ENCODE results near the gene GDPD5. TPM values are rescaled to one million over a fixed set of nuclear protein-coding genes. Genes with fewer than 3 reads are reported as not detected.

GDPD5 gene
- polyA plus RNA-seq, 1 experiment: 1.4 TPM

DNA sequence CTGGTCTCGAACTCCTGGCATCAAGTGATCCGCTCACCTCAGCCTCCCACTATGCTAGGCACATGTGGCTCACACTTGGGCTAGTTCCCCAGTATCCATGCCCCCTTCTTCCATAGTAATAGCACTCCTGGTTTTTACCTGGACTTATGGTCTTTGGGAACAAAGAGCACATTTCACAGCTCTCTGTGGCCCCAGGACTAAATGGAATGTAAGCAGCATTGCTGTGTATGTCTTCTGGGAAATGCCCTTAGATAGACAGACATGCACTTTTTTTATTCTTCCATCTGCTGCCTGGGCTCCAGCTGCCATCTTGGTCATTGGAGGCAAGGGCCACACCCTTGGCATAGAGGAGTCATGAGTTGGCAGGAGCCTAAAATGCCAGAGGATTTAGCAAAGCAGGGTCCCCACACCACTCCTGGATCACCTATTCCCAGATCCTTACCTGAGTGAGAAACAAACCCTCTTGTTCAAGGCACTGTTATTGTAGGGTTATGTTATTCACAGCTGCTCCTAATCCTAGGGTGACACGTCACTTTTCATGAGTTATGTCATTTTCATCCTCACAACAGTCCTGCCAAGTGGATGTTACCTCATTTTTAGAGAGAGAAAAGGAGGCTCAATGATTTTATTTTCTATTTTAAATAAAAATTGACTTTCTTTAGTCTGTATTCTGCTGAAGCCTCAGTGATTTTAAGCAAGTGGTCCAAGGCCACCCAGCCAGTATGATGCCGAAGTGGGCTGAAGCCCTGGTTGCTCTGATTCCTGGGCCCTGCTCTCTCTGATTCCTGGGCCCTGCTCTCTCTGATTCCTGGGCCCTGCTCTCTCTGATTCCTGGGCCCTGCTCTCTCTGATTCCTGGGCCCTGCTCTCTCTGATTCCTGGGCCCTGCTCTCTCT, 15.7 kb upstream of the GDPD5 start:
- DNase-seq (ENCODE audit: low read depth, low spot score): no peak
- Histone ChIP-seq H3K27me3 (ENCODE audit: control insufficient read depth, insufficient read depth, low read length) (peaks cover 3% of the 10 kb centered on the region), H3K4me3 (ENCODE audit: low read depth, low read length) (no peak overlapping the region), H3K27ac (ENCODE audit: low read depth, low read length) (no peak overlapping the region), H3K9me3 (ENCODE audit: control insufficient read depth, insufficient read depth, low read length) (no peaks in the 10 kb centered on the region)
- CTCF ChIA-PET: interaction anchor here (0.7 to 1.0 kb wide), 2 partner anchors 9 to 152 kb away, joined by 3 to 5 read pairs; no protein-coding TSS in a partner anchor
- POLR2A ChIA-PET: interaction anchor here (1.2 kb wide), 1 partner anchor 29 kb away, joined by 5 read pairs; no protein-coding TSS in a partner anchor
- TF ChIP-seq, protein P1, sequence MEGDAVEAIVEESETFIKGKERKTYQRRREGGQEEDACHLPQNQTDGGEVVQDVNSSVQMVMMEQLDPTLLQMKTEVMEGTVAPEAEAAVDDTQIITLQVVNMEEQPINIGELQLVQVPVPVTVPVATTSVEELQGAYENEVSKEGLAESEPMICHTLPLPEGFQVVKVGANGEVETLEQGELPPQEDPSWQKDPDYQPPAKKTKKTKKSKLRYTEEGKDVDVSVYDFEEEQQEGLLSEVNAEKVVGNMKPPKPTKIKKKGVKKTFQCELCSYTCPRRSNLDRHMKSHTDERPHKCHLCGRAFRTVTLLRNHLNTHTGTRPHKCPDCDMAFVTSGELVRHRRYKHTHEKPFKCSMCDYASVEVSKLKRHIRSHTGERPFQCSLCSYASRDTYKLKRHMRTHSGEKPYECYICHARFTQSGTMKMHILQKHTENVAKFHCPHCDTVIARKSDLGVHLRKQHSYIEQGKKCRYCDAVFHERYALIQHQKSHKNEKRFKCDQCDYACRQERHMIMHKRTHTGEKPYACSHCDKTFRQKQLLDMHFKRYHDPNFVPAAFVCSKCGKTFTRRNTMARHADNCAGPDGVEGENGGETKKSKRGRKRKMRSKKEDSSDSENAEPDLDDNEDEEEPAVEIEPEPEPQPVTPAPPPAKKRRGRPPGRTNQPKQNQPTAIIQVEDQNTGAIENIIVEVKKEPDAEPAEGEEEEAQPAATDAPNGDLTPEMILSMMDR (IDR thresholded peaks at IDR 0.05; ENCODE audit: low read depth, low read length): no peak

DNA sequence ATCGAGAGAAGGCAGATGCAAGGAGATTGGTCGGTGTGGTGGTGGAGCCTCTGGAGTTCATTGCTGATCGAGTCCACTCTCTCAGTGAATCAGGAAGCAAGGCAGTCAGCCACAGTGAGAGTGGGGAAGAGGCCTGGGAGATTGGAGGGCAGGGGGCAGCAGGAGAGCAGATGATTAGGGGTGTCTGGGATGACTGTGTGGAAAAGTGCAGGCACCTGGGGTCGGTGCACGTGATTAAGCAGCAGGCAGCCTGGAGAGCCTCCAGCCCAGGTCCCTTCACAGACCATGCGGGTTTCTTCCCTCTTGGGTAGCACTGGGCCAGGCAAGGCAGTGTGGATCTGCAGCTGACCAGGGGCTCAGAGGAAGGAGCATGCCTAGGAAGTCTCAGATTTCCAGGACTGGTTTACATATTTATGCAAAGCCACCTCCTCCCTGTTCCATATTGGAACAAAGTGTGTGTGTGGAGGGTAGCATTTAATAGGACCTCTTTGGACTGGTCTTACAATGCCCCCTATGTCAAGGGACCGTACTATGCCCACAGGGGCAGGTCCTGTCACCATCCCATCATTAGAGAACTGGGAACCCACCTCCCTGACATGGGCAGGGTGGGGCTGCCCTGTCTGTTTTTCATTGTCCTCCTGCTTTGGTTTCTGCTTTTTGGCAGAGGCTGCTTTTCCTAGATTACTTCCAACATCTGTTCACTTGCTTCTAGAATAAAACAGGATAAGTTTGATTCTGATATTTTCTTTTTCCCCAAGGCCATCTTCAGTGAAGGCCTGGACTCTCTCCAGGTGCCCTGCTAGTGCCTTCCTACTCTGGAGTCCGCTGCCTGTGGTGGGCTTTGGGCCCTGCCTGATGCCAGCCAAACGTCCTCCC, 14.0 kb upstream of the GDPD5 start:
- Histone ChIP-seq H3K9me3 (ENCODE audit: control insufficient read depth, insufficient read depth, low read length) (no peaks in the 10 kb centered on the region), H3K4me3 (ENCODE audit: low read depth, low read length) (no peak overlapping the region), H3K27ac (ENCODE audit: low read depth, low read length) (no peak overlapping the region), H3K27me3 (ENCODE audit: control insufficient read depth, insufficient read depth, low read length) (peaks cover 3% of the 10 kb centered on the region)
- CTCF ChIA-PET: interaction anchor here (0.7 kb wide), 1 partner anchor 95 kb away, joined by 7 read pairs; no protein-coding TSS in a partner anchor
- no peak for DNase-seq (ENCODE audit: low read depth, low spot score)
- POLR2A ChIA-PET: no interaction called here
- TF ChIP-seq, protein P1 (IDR thresholded peaks at IDR 0.05; ENCODE audit: low read depth, low read length): no peak

DNA sequence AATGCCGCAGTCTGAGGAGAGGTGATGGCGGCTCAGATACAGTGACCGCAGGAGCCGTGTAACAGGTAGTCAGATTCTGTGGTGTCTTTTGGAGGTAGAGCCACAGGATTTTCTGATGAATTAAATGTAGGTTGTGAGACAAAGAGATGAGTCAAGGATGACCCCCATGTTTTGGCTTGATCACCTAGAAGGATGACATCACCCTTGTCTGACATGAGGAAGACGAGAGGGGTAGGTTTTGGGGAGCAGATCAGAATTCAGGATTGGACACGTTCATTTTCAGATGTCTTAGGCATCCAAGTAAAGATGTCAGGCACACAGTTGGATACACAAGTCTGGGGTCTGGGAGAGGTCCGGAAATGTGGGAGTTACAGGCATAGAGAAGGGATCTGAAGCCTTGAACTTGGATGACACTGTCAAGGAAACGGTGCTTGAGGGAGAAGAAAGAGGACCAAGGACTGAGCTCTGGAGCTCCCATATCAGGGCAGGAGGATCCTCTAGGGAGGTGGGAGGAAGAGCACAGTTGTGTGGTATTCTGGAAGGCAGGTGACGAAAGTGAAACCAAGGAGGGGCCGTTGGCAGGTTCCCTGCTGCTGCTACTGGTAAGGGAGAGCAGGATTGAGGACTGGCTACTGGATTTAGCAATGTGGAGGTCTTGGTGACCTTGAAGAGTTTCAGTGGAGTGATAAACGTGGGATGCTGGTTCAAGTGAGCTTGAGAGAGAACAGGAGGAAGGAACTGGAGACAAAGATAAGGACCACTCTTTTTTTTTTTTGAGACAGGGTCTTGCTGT, 12.6 kb upstream of the GDPD5 start:
- ChIA-PET POLR2A (no interaction called here), CTCF (interaction anchor here (0.6 to 1.3 kb wide), 3 partner anchors 9 to 1038 kb away, joined by 3 read pairs; no protein-coding TSS in a partner anchor)
- Histone ChIP-seq H3K9me3 (ENCODE audit: control insufficient read depth, insufficient read depth, low read length) (no peaks in the 10 kb centered on the region), H3K27me3 (ENCODE audit: control insufficient read depth, insufficient read depth, low read length) (no peaks in the 10 kb centered on the region), H3K4me3 (ENCODE audit: low read depth, low read length) (no peak overlapping the region), H3K27ac (ENCODE audit: low read depth, low read length) (no peak overlapping the region)
- TF ChIP-seq, protein P1 (IDR thresholded peaks at IDR 0.05; ENCODE audit: low read depth, low read length): no peak
- no peak for DNase-seq (ENCODE audit: low read depth, low spot score)

DNA sequence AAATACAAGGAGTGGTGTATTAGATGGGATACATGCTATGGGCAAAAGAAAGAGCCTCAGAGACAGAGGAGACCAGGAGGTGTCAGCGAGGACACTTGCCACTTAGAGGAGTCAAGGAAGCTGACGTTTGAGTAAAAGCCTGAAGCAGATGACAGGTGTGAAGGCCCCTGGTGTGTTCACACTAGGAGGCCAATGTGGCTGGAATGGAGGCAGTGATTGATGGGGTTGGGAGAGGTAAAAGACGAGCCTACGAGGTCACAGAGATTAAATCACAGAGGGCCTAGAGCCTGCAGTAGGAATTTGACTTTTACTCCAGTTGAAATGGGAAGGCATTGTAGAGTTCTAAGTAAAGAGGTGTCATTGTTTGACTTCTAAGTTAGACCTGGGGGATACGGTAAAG, 12.0 kb upstream of the GDPD5 start:
- Histone ChIP-seq H3K27me3 (ENCODE audit: control insufficient read depth, insufficient read depth, low read length) (no peaks in the 10 kb centered on the region), H3K4me3 (ENCODE audit: low read depth, low read length) (no peak overlapping the region), H3K27ac (ENCODE audit: low read depth, low read length) (no peak overlapping the region), H3K9me3 (ENCODE audit: control insufficient read depth, insufficient read depth, low read length) (no peaks in the 10 kb centered on the region)
- ChIA-PET POLR2A (no interaction called here), CTCF (interaction anchor here (1.2 to 1.3 kb wide), 2 partner anchors 8 to 92 kb away, joined by 3 read pairs; no protein-coding TSS in a partner anchor)
- TF ChIP-seq, protein P1 (IDR thresholded peaks at IDR 0.05; ENCODE audit: low read depth, low read length): no peak
- no peak for DNase-seq (ENCODE audit: low read depth, low spot score)
